HepG2 (cell line): ENCODE results near the gene PMM2. TPM values are rescaled to one million over a fixed set of nuclear protein-coding genes. Genes with fewer than 3 reads are reported as not detected.

ENCODE experiments used
- ARNTL ChIP-seq: sonication (generic); formaldehyde crosslinking; IDR thresholded peaks from 2 replicates; pipeline ENCODE4 v1.4.0; 2020; ENCODE audit warnings: mild to moderate bottlenecking, missing genetic modification reagents
- HMG20A ChIP-seq: IDR thresholded peaks from 2 replicates; pipeline ENCODE4 v1.6.1; 2016; ENCODE audit warnings: borderline replicate concordance
- NKX3-1 ChIP-seq: sonication (generic); formaldehyde crosslinking; IDR thresholded peaks from 2 replicates; pipeline ENCODE4 v1.5.0; 2020; ENCODE audit warnings: missing genetic modification reagents
- POLR2AphosphoS2 ChIP-seq: IDR thresholded peaks from 2 replicates; pipeline ENCODE4 v1.6.1; 2011; ENCODE audit warnings: low read depth, low read length, improper control_type of control experiment
- RBM22 ChIP-seq: fragments of 200-400 bp; formaldehyde crosslinking; optimal IDR thresholded peaks from 2 replicates; pipeline ENCODE3; 2017; ENCODE audit warnings: mild to moderate bottlenecking, low read length, moderate library complexity
- SMAD9 ChIP-seq: sonication (generic); formaldehyde crosslinking; IDR thresholded peaks from 2 replicates; pipeline ENCODE4 v1.5.1; 2020; ENCODE audit warnings: mild to moderate bottlenecking, missing genetic modification reagents
- TARDBP ChIP-seq: sonication (generic); formaldehyde crosslinking; IDR thresholded peaks from 2 replicates; pipeline ENCODE4 v1.8.0; 2022; ENCODE audit warnings: mild to moderate bottlenecking, missing genetic modification reagents
- ZBTB1 ChIP-seq: sonication (generic); formaldehyde crosslinking; IDR thresholded peaks from 2 replicates; pipeline ENCODE4 v1.4.0; 2020; ENCODE audit warnings: missing genetic modification reagents, borderline replicate concordance
- ZKSCAN5 ChIP-seq: sonication (generic); formaldehyde crosslinking; IDR thresholded peaks from 2 replicates; pipeline ENCODE4 v1.5.1; 2020; ENCODE audit warnings: mild to moderate bottlenecking, missing genetic modification reagents
- ZNF605 ChIP-seq: sonication (generic); formaldehyde crosslinking; IDR thresholded peaks from 2 replicates; pipeline ENCODE4 v1.8.0; 2022; ENCODE audit warnings: mild to moderate bottlenecking, missing genetic modification reagents
- ZNF782 ChIP-seq: sonication (generic); formaldehyde crosslinking; IDR thresholded peaks from 2 replicates; pipeline ENCODE4 v1.4.0; 2020; ENCODE audit warnings: missing genetic modification reagents, mild to moderate bottlenecking, borderline replicate concordance
- ZNF788 ChIP-seq: sonication (generic); formaldehyde crosslinking; IDR thresholded peaks from 2 replicates; pipeline ENCODE4 v1.5.0; 2020; ENCODE audit warnings: mild to moderate bottlenecking, missing genetic modification reagents, borderline replicate concordance
- polyA plus RNA-seq, 8 experiments: library from polyadenylated mRNA; depleted of rRNA in 3 of 8; stranded (reverse) in 7 of 8; unstranded in 1 of 8; fragments of >200 nt; fragmentation: Illumina TruSeq in 4 of 8; extraction: Trizol in 4 of 8; gene quantifications; 2 replicates each; pipeline versions ENCODE4 v1.2.1 to v1.2.3, GENCODE V29; 2011 to 2016; ENCODE audit warnings: low read depth in 4 of 8, missing spikeins in 1 of 8, mixed read lengths in 1 of 8; ENCODE audit not compliant: insufficient read depth in 1 of 8
- total RNA-seq, 5 experiments: library from RNA; depleted of rRNA; stranded (reverse); fragments of >200 nt; fragmentation: Illumina TruSeq; extraction: Trizol; gene quantifications; 2 replicates each; pipeline ENCODE4 v1.2.3, GENCODE V29; 2016; ENCODE audit warnings: low read depth in 1 of 5
- TF ChIP-seq, protein P1 (sequence below): sonication (generic); formaldehyde crosslinking; IDR thresholded peaks from 2 replicates; pipeline ENCODE4 v1.4.0; 2020; ENCODE audit warnings: low read depth, mild to moderate bottlenecking, missing genetic modification reagents
- TF ChIP-seq, protein P2 (sequence below): sonication (generic); formaldehyde crosslinking; IDR thresholded peaks from 2 replicates; pipeline ENCODE4 v1.4.0; 2020; ENCODE audit warnings: mild to moderate bottlenecking, missing genetic modification reagents
- TF ChIP-seq, protein P3 (sequence below): sonication (generic); formaldehyde crosslinking; IDR thresholded peaks from 2 replicates; pipeline ENCODE4 v1.4.0; 2020; ENCODE audit warnings: mild to moderate bottlenecking, missing genetic modification reagents
- TF ChIP-seq, protein P4 (sequence below): sonication (generic); formaldehyde crosslinking; IDR thresholded peaks from 2 replicates; pipeline ENCODE4 v1.4.0; 2020; ENCODE audit warnings: missing genetic modification reagents, borderline replicate concordance
- TF ChIP-seq, protein P5 (sequence below): IDR thresholded peaks from 2 replicates; pipeline ENCODE4 v1.6.1; 2016; ENCODE audit warnings: low read depth, control low read depth

PMM2 gene
- total and polyA plus RNA-seq, 2 of the 13 experiments (the other 11 are each of a cell fraction or from before 2014, with no cell fraction given): 52.2 to 93.7 TPM

DNA sequence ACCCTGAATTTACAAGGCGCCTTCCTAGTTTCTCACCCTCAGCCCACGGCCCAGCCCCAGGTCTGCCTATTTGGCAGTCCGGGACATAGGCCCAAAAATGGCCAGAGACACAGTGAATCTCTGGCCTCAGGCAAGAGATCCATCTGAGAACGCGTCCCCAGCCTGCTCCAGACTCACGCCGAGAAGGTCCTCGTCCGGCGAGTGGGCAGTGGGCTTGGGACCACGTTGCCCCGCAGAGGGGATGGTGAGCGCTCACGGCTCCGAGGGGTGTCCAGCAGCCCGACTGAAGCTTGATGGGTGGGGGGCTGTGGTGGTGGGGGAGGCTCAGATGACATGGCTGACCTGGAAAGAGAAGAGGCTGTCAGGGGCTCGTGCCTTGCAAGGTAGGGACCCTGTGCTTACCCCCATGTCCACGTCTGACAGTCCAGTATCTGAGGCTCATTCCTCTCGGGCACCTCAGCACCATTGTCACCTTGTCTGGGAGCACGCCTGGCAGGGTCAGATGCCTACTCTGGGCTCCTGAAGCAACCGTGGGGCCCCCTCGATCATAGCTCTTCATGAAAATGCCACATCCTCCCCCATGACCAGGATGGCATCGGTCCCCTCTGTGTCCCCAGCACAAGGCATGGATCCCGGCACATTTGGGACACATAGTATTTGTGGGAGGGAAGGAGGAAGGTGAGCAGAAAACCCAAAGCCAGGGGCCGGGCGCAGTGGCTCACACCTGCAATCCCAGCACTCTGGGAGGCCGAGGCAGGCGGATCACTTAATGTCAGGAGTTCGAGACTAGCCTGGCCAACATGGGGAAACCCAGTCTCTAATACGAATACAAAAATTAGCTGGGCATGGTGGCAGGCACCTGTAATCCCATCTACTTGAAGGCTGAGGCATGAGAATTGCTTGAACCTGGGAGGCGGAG lies 61.6 kb downstream of the PMM2 start (continued):
- no peak for TF ChIP-seq NKX3-1
- TF ChIP-seq, protein P1, sequence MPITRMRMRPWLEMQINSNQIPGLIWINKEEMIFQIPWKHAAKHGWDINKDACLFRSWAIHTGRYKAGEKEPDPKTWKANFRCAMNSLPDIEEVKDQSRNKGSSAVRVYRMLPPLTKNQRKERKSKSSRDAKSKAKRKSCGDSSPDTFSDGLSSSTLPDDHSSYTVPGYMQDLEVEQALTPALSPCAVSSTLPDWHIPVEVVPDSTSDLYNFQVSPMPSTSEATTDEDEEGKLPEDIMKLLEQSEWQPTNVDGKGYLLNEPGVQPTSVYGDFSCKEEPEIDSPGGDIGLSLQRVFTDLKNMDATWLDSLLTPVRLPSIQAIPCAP (CRISPR knock-in tag): no peak
- peak; percentile 30; the same call in 1 of the 2 replicates for TF ChIP-seq POLR2AphosphoS2
- TF ChIP-seq ARNTL: no peak
- TF ChIP-seq, protein P2, sequence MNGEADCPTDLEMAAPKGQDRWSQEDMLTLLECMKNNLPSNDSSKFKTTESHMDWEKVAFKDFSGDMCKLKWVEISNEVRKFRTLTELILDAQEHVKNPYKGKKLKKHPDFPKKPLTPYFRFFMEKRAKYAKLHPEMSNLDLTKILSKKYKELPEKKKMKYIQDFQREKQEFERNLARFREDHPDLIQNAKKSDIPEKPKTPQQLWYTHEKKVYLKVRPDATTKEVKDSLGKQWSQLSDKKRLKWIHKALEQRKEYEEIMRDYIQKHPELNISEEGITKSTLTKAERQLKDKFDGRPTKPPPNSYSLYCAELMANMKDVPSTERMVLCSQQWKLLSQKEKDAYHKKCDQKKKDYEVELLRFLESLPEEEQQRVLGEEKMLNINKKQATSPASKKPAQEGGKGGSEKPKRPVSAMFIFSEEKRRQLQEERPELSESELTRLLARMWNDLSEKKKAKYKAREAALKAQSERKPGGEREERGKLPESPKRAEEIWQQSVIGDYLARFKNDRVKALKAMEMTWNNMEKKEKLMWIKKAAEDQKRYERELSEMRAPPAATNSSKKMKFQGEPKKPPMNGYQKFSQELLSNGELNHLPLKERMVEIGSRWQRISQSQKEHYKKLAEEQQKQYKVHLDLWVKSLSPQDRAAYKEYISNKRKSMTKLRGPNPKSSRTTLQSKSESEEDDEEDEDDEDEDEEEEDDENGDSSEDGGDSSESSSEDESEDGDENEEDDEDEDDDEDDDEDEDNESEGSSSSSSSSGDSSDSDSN: no peak
- TF ChIP-seq, protein P3, sequence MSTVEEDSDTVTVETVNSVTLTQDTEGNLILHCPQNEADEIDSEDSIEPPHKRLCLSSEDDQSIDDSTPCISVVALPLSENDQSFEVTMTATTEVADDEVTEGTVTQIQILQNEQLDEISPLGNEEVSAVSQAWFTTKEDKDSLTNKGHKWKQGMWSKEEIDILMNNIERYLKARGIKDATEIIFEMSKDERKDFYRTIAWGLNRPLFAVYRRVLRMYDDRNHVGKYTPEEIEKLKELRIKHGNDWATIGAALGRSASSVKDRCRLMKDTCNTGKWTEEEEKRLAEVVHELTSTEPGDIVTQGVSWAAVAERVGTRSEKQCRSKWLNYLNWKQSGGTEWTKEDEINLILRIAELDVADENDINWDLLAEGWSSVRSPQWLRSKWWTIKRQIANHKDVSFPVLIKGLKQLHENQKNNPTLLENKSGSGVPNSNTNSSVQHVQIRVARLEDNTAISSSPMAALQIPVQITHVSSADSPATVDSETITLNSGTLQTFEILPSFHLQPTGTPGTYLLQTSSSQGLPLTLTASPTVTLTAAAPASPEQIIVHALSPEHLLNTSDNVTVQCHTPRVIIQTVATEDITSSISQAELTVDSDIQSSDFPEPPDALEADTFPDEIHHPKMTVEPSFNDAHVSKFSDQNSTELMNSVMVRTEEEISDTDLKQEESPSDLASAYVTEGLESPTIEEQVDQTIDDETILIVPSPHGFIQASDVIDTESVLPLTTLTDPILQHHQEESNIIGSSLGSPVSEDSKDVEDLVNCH (CRISPR knock-in tag): no peak
- no peak for TF ChIP-seq HMG20A (CRISPR knock-in tag)
- TF ChIP-seq SMAD9 (CRISPR knock-in tag): no peak
- TF ChIP-seq ZNF605 (CRISPR knock-in tag): no peak; the same call in 1 of the 2 replicates
- TF ChIP-seq, protein P4, sequence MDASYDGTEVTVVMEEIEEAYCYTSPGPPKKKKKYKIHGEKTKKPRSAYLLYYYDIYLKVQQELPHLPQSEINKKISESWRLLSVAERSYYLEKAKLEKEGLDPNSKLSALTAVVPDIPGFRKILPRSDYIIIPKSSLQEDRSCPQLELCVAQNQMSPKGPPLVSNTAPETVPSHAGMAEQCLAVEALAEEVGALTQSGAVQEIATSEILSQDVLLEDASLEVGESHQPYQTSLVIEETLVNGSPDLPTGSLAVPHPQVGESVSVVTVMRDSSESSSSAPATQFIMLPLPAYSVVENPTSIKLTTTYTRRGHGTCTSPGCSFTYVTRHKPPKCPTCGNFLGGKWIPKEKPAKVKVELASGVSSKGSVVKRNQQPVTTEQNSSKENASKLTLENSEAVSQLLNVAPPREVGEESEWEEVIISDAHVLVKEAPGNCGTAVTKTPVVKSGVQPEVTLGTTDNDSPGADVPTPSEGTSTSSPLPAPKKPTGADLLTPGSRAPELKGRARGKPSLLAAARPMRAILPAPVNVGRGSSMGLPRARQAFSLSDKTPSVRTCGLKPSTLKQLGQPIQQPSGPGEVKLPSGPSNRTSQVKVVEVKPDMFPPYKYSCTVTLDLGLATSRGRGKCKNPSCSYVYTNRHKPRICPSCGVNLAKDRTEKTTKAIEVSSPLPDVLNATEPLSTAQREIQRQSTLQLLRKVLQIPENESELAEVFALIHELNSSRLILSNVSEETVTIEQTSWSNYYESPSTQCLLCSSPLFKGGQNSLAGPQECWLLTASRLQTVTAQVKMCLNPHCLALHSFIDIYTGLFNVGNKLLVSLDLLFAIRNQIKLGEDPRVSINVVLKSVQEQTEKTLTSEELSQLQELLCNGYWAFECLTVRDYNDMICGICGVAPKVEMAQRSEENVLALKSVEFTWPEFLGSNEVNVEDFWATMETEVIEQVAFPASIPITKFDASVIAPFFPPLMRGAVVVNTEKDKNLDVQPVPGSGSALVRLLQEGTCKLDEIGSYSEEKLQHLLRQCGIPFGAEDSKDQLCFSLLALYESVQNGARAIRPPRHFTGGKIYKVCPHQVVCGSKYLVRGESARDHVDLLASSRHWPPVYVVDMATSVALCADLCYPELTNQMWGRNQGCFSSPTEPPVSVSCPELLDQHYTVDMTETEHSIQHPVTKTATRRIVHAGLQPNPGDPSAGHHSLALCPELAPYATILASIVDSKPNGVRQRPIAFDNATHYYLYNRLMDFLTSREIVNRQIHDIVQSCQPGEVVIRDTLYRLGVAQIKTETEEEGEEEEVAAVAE (CRISPR knock-in tag): no peak
- TF ChIP-seq ZBTB1 (CRISPR knock-in tag): no peak
- 0 out of 2 replicates have a peak, but pooled peaks have one; percentile 22 for TF ChIP-seq ZNF788 (CRISPR knock-in tag)
- 0 out of 2 replicates have a peak, but pooled peaks have one; percentile 33 for TF ChIP-seq ZKSCAN5 (CRISPR knock-in tag)
- TF ChIP-seq, protein P5, sequence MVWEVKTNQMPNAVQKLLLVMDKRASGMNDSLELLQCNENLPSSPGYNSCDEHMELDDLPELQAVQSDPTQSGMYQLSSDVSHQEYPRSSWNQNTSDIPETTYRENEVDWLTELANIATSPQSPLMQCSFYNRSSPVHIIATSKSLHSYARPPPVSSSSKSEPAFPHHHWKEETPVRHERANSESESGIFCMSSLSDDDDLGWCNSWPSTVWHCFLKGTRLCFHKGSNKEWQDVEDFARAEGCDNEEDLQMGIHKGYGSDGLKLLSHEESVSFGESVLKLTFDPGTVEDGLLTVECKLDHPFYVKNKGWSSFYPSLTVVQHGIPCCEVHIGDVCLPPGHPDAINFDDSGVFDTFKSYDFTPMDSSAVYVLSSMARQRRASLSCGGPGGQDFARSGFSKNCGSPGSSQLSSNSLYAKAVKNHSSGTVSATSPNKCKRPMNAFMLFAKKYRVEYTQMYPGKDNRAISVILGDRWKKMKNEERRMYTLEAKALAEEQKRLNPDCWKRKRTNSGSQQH (CRISPR knock-in tag): no peak
- no peak for TF ChIP-seq ZNF782 (CRISPR knock-in tag)
- peak; percentile 79 for TF ChIP-seq RBM22
- 0 out of 2 replicates have a peak, but pooled peaks have one; percentile 11 for TF ChIP-seq TARDBP (CRISPR knock-in tag)
